NCI-H2029 treated with DMSO at 0.1 percent for 48 hours (cell line): ENCODE measurements around the gene ASF1B.

Experiments
- DNase-seq: peaks from one replicate; lab custom pipeline; 2025; lab: John Stamatoyannopoulos, UW

The ASF1B gene

GRCh38 chr19:14138576-14139265, 2.3 kb upstream of the ASF1B start:
- no peak for DNase-seq

- no peak for DNase-seq
These were observed 342 bp downstream of the ASF1B start for GRCh38 chr19:14135985-14136508.

- no peak for DNase-seq
These were observed 1.0 kb downstream of the ASF1B start for GRCh38 chr19:14135355-14135754.

- no peak for DNase-seq
These were observed 8.4 kb downstream of the ASF1B start for GRCh38 chr19:14127929-14128509.

- no peak for DNase-seq
These were observed 9.2 kb downstream of the ASF1B start for GRCh38 chr19:14127176-14127575.

GRCh38 chr19:14122924-14123323, 13.5 kb downstream of the ASF1B start:
- no peak for DNase-seq

- DNase-seq: no peak
These were observed 15.9 kb downstream of the ASF1B start for GRCh38 chr19:14120497-14120780.

GRCh38 chr19:14119644-14120496, 16.5 kb downstream of the ASF1B start:
- DNase-seq: no peak

GRCh38 chr19:14119146-14119545, 17.2 kb downstream of the ASF1B start:
- DNase-seq: no peak

GRCh38 chr19:14118165-14119051, 18.0 kb downstream of the ASF1B start:
- no peak for DNase-seq

- peak; percentile 76 for DNase-seq
These were observed 18.7 kb downstream of the ASF1B start, which contains the start of gene PRKACA for GRCh38 chr19:14117668-14118164. Gene PRKACA (minus strand): TSS chr19:14117762. CDS start chr19:14117547, 215 bp downstream.

GRCh38 chr19:14116918-14117578, 19.3 kb downstream of the ASF1B start:
- DNase-seq: no peak

- DNase-seq: no peak
These were observed 19.9 kb downstream of the ASF1B start for GRCh38 chr19:14116525-14116917.

GRCh38 chr19:14115756-14116155, 20.6 kb downstream of the ASF1B start:
- DNase-seq: no peak

- DNase-seq: no peak
These were observed 21.5 kb downstream of the ASF1B start for GRCh38 chr19:14114854-14115253.

GRCh38 chr19:14114439-14114838, 21.9 kb downstream of the ASF1B start:
- no peak for DNase-seq

GRCh38 chr19:14113762-14114414, 22.5 kb downstream of the ASF1B start:
- DNase-seq: no peak

- no peak for DNase-seq
These were observed 23.5 kb downstream of the ASF1B start for GRCh38 chr19:14112809-14113385.

- no peak for DNase-seq
These were observed 24.2 kb downstream of the ASF1B start for GRCh38 chr19:14112051-14112808.
